Stimulated activated CD4-positive, alpha-beta T cell treated with anti-CD3 and anti-CD28 coated beads, Interleukin-4, amount 100 ng/mL, for 48 hours (primary cell): ENCODE results near the gene PSMD4.
"Not testable (repeated sequence)": the region's sequence is repeated elsewhere in the genome, so short reads cannot be mapped to it uniquely, and the experiment has no call there.

Source experiments
- DNase-seq, 2 donors: peaks; one replicate each; pipeline ENCODE4 v3.0.0-alpha.2; 2020; ENCODE audit warnings: low read depth in 2 of 2

Gene PSMD4

DNA sequence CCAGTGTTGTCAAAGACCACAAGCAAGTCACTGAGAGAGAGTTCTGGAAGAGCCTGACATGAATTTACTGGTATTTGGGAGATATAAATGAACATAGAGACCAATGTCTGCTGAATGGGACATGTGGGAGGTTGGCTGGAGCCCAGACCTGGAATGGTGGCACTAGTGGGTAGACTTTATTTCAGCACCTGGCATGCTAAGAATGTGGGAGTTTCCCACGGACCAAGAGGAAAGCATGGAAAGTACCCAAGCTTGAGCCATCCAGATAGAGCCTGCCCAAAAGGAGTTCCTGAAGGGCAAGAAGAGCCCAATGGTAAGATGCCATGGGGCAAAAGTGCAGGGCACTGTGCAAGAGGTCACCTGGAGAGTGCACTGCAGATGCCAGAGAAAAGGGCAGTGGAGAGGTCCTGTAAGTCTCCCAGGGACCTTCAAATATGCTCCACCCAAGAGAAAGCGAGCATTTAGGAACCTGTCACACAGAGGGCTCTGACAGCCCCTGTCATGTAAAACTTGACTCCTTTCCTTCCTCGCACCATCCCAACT, 19.5 kb downstream of the PSMD4 start:
- no peak for DNase-seq

- not testable (repeated sequence) for DNase-seq
Measured at GRCh38 chr1:151275341-151275740, 20.8 kb downstream of the PSMD4 start.

- DNase-seq: no peak
Measured at GRCh38 chr1:151277249-151277648, 22.7 kb downstream of the PSMD4 start.

GRCh38 chr1:151281225-151281968, 26.9 kb downstream of the PSMD4 start:
- peak; percentile 92 to 98 for DNase-seq

- DNase-seq: peak; percentile 96 to 99
Measured at GRCh38 chr1:151281969-151282882, 27.7 kb downstream of the PSMD4 start, which contains the start of gene ZNF687. Gene ZNF687 (plus strand): TSS chr1:151282299. CDS start chr1:151286292, 3,993 bp downstream.

- no peak for DNase-seq
Measured at GRCh38 chr1:151282883-151283725, 28.6 kb downstream of the PSMD4 start.

DNA sequence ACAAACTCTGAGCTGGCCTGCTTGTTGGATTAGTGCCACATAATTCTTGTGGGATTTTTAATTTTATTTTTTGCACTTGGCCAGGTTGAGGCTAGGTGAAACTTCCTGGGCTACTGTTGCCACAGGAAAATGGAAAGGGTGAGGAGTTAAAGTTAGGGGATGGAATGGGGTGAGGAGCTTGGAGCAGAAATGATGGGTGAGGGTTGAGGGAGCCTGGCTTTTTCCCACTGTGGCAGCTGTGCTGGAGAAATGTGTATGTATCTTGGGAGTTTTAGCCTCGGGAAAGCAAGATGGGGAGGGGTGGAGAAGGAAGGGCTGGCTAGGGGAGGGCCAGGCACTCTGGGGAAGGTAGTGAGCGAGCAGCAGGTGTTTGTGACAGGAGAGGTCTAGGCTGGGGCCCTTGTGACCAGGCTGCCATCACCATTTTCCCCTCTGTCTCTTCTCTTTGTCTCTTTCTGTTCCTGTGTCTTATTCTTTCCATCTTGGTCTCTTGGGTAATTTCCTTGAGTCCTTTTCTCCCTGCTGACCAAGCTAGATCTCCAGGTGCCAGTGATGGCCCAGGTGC, 29.6 kb downstream of the PSMD4 start:
- no peak for DNase-seq

DNA sequence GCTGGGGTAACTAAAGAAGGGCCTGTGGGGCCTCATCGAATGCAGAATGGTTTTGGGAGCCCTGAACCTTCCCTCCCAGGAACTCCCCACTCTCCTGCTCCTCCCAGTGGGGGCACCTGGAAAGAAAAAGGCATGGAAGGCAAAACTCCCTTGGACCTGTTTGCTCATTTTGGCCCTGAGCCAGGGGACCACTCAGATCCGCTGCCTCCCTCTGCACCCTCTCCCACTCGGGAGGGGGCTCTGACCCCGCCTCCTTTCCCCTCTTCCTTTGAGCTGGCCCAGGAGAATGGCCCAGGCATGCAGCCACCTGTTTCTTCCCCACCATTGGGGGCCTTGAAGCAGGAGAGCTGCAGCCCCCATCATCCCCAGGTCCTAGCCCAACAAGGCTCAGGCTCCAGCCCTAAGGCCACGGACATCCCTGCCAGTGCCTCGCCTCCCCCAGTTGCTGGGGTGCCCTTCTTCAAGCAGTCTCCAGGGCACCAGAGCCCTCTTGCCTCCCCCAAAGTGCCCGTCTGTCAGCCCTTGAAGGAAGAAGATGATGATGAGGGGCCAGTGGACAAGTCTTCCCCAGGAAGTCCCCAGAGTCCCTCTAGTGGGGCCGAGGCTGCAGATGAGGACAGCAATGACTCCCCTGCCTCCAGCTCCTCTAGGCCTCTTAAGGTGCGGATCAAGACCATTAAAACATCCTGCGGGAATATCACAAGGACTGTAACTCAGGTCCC, 32.2 kb downstream of the PSMD4 start:
- no peak for DNase-seq

GRCh38 chr1:151287341-151287699, 32.8 kb downstream of the PSMD4 start:
- no peak for DNase-seq

DNA sequence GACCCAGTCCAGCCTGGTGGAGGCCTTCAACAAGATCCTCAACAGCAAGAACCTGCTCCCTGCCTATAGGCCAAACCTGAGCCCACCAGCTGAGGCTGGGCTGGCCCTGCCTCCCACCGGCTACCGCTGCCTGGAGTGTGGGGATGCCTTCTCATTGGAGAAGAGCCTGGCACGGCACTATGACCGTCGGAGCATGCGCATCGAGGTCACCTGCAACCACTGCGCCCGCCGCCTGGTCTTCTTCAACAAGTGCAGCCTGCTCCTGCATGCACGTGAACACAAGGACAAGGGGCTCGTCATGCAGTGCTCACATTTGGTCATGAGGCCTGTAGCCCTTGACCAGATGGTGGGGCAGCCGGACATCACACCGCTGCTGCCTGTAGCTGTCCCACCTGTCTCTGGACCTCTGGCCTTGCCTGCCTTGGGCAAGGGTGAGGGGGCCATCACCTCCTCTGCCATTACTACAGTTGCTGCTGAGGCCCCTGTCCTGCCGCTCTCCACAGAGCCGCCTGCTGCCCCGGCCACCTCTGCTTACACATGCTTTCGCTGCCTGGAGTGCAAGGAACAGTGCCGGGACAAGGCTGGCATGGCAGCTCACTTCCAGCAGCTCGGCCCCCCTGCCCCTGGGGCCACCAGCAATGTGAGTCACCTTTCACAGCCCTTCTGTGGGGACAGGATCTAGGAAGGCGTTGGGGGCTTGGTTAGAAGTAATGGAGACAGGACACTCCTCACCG, 33.4 kb downstream of the PSMD4 start:
- no peak for DNase-seq

GRCh38 chr1:151288502-151288901, 34.0 kb downstream of the PSMD4 start:
- no peak for DNase-seq

DNA sequence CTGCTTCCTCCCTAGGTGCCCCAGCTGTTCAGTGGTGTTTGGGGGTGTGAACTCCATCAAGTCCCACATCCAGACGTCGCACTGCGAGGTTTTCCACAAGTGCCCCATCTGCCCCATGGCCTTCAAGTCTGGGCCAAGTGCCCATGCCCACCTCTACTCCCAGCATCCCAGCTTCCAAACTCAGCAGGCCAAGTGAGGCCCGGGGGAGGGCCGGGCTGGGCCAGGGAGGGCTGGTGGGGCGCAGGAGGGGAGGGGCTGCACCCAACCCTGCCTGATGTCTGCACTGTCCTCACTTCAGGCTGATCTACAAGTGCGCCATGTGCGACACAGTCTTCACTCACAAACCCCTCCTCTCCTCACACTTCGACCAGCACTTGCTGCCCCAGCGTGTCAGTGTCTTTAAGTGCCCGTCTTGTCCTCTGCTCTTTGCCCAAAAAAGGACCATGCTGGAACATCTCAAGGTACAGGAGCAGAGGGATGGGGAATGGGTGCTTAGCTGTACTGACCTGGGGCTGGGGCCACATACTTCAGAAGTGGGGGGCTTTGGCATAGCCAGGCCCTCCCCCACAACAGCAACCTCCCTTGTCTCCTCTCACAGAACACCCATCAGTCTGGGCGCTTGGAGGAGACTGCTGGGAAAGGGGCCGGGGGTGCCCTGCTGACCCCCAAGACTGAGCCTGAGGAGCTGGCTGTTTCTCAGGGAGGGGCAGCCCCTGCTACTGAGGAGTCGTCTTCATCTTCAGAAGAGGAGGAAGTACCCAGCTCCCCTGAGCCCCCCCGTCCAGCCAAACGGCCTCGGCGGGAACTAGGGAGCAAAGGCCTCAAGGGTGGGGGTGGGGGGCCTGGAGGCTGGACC, 34.8 kb downstream of the PSMD4 start:
- no peak for DNase-seq

- no peak for DNase-seq
Measured at GRCh38 chr1:151289991-151290708, 35.6 kb downstream of the PSMD4 start.

GRCh38 chr1:151290709-151291303, 36.3 kb downstream of the PSMD4 start:
- no peak for DNase-seq

GRCh38 chr1:151292207-151293030, 37.9 kb downstream of the PSMD4 start:
- DNase-seq: no peak

DNA sequence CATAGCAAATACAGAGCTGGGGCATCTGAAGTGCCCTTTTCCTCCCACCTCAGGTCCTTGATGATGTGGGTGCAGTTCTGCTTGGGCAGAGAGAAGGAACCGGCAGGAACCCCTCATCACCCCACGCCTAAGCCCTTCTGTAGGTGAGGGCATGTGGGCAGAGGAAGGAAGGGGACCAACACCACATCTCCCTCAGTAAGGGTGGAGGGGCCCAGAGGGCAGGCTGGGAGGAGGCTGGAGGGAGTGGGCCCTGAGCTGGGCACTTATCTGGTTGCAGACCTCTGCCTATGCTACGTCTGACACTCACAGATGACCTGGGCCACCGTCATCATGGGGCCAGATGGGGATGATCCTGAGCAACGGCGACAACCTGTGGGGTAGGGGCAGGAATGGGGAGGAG, 38.6 kb downstream of the PSMD4 start:
- no peak for DNase-seq
